ENCODE measurements around the gene QRICH1. TPM values are rescaled to one million over a fixed set of nuclear protein-coding genes. Genes with fewer than 3 reads are reported as not detected.

The QRICH1 gene
- total and polyA plus RNA-seq, 2 of the 4 experiments (the other 2 are of a cell fraction) = 62.7 to 77.3 TPM

DNA sequence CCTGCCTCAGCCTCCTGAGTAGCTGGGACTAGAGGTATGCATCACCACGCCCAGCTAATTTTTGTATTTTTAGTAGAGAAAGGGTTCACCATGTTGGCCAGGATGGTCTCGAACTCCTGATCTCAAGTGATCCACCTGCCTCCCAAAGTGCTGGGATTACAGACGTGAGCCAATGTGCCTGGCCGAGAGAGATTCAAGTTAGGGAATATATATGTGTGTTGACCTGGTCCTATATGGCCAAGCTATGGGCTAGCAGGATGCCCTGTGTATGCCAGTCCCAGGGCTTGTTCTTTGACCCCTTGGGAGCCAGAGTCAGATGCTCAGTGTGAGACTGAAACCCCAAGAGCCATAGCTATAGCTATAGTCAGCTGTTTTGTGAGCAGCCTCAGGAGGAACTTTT lies 70.1 kb downstream of the QRICH1 start:
- Histone ChIP-seq H3K23ac (ENCODE audit: low read depth, low read length) (no peak overlapping the region), H2BK20ac (ENCODE audit: low read depth, low read length) (no peak overlapping the region), H2BK5ac (ENCODE audit: low read depth, low read length, poor library complexity, severe bottlenecking) (no peak overlapping the region), H4K20me1 (ENCODE audit: insufficient read depth, low read length) (peaks cover 20% of the 10 kb centered on the region), H3K4me3 (ENCODE audit: insufficient read depth, low read depth, low read length) (no peak overlapping the region), H3K4me1 (ENCODE audit: control insufficient read depth, insufficient read depth, low read length) (peaks cover 9% of the 10 kb centered on the region), H3K4ac (ENCODE audit: low read depth, low read length) (no peak overlapping the region), H2BK15ac (ENCODE audit: low read depth, low read length) (no peak overlapping the region), H3K4me2 (ENCODE audit: low read depth, low read length) (no peak overlapping the region), H4K5ac (ENCODE audit: low read depth, low read length) (no peak overlapping the region), H2AK9ac (replicated peaks; ENCODE audit: low read depth, low read length, poor library complexity) (no peak overlapping the region), H3K18ac (ENCODE audit: low read depth, low read length) (no peak overlapping the region), H2AFZ (replicated peaks; ENCODE audit: low read length, poor library complexity) (no peak overlapping the region), H3K36me3 (ENCODE audit: control insufficient read depth, insufficient read depth, low read length) (peaks cover 38% of the 10 kb centered on the region), H3K27ac (ENCODE audit: insufficient read depth, low read length) (no peak overlapping the region), H3K14ac (replicated peaks; ENCODE audit: low read depth, low read length) (no peak overlapping the region), H3K9me3 (ENCODE audit: control insufficient read depth, insufficient read depth, low read length) (no peaks in the 10 kb centered on the region), H3K27me3 (ENCODE audit: control insufficient read depth, insufficient read depth, low read length) (no peaks in the 10 kb centered on the region), H3K79me1 (ENCODE audit: low read depth in 1 of 2, low read length in 2 of 2) (peaks cover 37 to 85% of the 10 kb centered on the region in 2 experiments), H3K9me1 (ENCODE audit: insufficient read depth, low read length) (peaks cover 32% of the 10 kb centered on the region), H3K9ac (ENCODE audit: low read depth, low read length) (no peak overlapping the region), H2AK5ac (ENCODE audit: low read depth, low read length) (no peak overlapping the region), H3K56ac (ENCODE audit: extremely low read depth, insufficient read depth, low read length) (no peak overlapping the region), H4K91ac (ENCODE audit: insufficient read depth, low read depth, low read length) (no peak overlapping the region), H4K8ac (ENCODE audit: low read depth in 2 of 2, low read length in 2 of 2) (no peak overlapping the region), H2BK120ac (ENCODE audit: low read depth, low read length) (no peak overlapping the region)
- BruUV-seq (replicated peaks) = no TSS peak
- dilution Hi-C loops (cut with HindIII; ENCODE audit: low sequenced_read_pairs, unreplicated experiment) = no loop called here
- WGBS, 2 experiments (ENCODE audit: extremely low coverage in 2 of 2, insufficient read length in 1 of 2) = no CpG with 5 or more reads among the region's 4 CpGs
- ChIA-PET POLR2A (ENCODE audit: unreplicated experiment) (interaction anchor here (3.8 kb wide), 1 partner anchor 70 kb away, joined by 25 read pairs; the partner anchor contains the start of gene QRICH1), CTCF (no interaction called here)
- TF ChIP-seq MAFK (IDR thresholded peaks at IDR 0.05; ENCODE audit: low read depth, low read length) = no peak
- TF ChIP-seq RFX5 (IDR thresholded peaks at IDR 0.05; ENCODE audit: low read depth, low read length) = no peak
- no peak for TF ChIP-seq CHD1 (IDR thresholded peaks at IDR 0.05; ENCODE audit: low read depth, low read length)
- TF ChIP-seq POLR2A (IDR thresholded peaks at IDR 0.05; ENCODE audit: low read depth, low read length) = no peak
- TF ChIP-seq RCOR1 (IDR thresholded peaks at IDR 0.05; ENCODE audit: insufficient replicate concordance, low read length) = no peak
- TF ChIP-seq NFE2L2 (IDR thresholded peaks at IDR 0.05; ENCODE audit: low read depth, low read length) = no peak
- no peak for TF ChIP-seq MAZ (IDR thresholded peaks at IDR 0.05; ENCODE audit: borderline replicate concordance, low read depth, low read length)
- TF ChIP-seq, protein P1, sequence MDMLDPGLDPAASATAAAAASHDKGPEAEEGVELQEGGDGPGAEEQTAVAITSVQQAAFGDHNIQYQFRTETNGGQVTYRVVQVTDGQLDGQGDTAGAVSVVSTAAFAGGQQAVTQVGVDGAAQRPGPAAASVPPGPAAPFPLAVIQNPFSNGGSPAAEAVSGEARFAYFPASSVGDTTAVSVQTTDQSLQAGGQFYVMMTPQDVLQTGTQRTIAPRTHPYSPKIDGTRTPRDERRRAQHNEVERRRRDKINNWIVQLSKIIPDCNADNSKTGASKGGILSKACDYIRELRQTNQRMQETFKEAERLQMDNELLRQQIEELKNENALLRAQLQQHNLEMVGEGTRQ (IDR thresholded peaks at IDR 0.05; ENCODE audit: low read depth, low read length) = no peak
- TF ChIP-seq CEBPB (IDR thresholded peaks at IDR 0.05; ENCODE audit: low read depth, low read length) = no peak
- TF ChIP-seq FOS (IDR thresholded peaks at IDR 0.05; ENCODE audit: low read depth, low read length) = no peak
- no peak for TF ChIP-seq MXI1 (IDR thresholded peaks at IDR 0.05; ENCODE audit: borderline replicate concordance, low read depth, low read length)
- TF ChIP-seq, protein P2, sequence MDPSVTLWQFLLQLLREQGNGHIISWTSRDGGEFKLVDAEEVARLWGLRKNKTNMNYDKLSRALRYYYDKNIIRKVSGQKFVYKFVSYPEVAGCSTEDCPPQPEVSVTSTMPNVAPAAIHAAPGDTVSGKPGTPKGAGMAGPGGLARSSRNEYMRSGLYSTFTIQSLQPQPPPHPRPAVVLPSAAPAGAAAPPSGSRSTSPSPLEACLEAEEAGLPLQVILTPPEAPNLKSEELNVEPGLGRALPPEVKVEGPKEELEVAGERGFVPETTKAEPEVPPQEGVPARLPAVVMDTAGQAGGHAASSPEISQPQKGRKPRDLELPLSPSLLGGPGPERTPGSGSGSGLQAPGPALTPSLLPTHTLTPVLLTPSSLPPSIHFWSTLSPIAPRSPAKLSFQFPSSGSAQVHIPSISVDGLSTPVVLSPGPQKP (IDR thresholded peaks at IDR 0.05; ENCODE audit: borderline replicate concordance, low read depth, low read length) = no peak
- no peak for TF ChIP-seq RAD21 (IDR thresholded peaks at IDR 0.05; ENCODE audit: low read length)
- TF ChIP-seq, protein P3, sequence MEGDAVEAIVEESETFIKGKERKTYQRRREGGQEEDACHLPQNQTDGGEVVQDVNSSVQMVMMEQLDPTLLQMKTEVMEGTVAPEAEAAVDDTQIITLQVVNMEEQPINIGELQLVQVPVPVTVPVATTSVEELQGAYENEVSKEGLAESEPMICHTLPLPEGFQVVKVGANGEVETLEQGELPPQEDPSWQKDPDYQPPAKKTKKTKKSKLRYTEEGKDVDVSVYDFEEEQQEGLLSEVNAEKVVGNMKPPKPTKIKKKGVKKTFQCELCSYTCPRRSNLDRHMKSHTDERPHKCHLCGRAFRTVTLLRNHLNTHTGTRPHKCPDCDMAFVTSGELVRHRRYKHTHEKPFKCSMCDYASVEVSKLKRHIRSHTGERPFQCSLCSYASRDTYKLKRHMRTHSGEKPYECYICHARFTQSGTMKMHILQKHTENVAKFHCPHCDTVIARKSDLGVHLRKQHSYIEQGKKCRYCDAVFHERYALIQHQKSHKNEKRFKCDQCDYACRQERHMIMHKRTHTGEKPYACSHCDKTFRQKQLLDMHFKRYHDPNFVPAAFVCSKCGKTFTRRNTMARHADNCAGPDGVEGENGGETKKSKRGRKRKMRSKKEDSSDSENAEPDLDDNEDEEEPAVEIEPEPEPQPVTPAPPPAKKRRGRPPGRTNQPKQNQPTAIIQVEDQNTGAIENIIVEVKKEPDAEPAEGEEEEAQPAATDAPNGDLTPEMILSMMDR (conservative IDR thresholded peaks at IDR 0.05; ENCODE audit: low read depth, low read length) = no peak
- TF ChIP-seq SMC3 (IDR thresholded peaks at IDR 0.05; ENCODE audit: low read depth, low read length) = no peak
- TF ChIP-seq BHLHE40 (IDR thresholded peaks at IDR 0.05; ENCODE audit: low read depth, low read length) = no peak
- ATAC-seq (ENCODE audit: low read depth) = no peak
- no peak for DNase-seq
- intact Hi-C loops (cut with micrococcal nuclease) = loop anchor here (5.0 kb wide), 1 partner anchor 69 kb away; the partner anchor contains the start of gene QRICH1
- in situ Hi-C loops (cut with MboI; ENCODE audit: low sequenced_read_pairs) = no loop called here
